GM23248 (cell line): ENCODE results near the gene ENDOV. TPM values are rescaled to one million over a fixed set of nuclear protein-coding genes. Genes with fewer than 3 reads are reported as not detected.

ENCODE experiments used
- DNase-seq: peaks from one replicate; pipeline ENCODE4 v3.0.0-alpha.2; 2015
- H2AFZ ChIP-seq: fragments of 200-600 bp; sonication (generic); 2 replicates; pipeline ENCODE4 v1.6.1; 2016; ENCODE audit warnings: antibody characterized with exemption
- H3F3A ChIP-seq: fragments of 200-600 bp; sonication (generic); 2 replicates; pipeline ENCODE4 v1.6.1; 2016; ENCODE audit warnings: mild to moderate bottlenecking, antibody characterized with exemption, mixed run types; ENCODE audit not compliant: insufficient read depth
- H3K27ac ChIP-seq: fragments of 200-600 bp; sonication (generic); 2 replicates; pipeline ENCODE4 v1.5.1; 2016; ENCODE audit warnings: mild to moderate bottlenecking
- H3K27me3 ChIP-seq: fragments of 200-600 bp; sonication (generic); replicated peaks from 2 replicates; pipeline ENCODE4 v1.6.1; 2016; ENCODE audit warnings: mild to moderate bottlenecking; ENCODE audit not compliant: insufficient read depth
- H3K36me3 ChIP-seq: fragments of 200-600 bp; sonication (generic); 2 replicates; pipeline ENCODE4 v1.6.1; 2016; ENCODE audit warnings: low read depth, mild to moderate bottlenecking
- H3K4me1 ChIP-seq: fragments of 200-600 bp; sonication (generic); 2 replicates; pipeline ENCODE4 v1.6.1; 2016; ENCODE audit warnings: mild to moderate bottlenecking; ENCODE audit not compliant: insufficient read depth
- H3K4me2 ChIP-seq: fragments of 200-600 bp; sonication (generic); one replicate; pipeline ENCODE4 v1.6.1; 2016; ENCODE audit warnings: mild to moderate bottlenecking; ENCODE audit not compliant: unreplicated experiment
- H3K4me3 ChIP-seq: fragments of 200-600 bp; sonication (generic); 2 replicates; pipeline ENCODE4 v1.5.1; 2016; ENCODE audit warnings: mild to moderate bottlenecking
- H3K79me2 ChIP-seq: fragments of 200-600 bp; sonication (generic); 2 replicates; pipeline ENCODE4 v1.6.1; 2016; ENCODE audit warnings: mild to moderate bottlenecking; ENCODE audit not compliant: insufficient read depth
- H3K9ac ChIP-seq: fragments of 200-600 bp; sonication (generic); 2 replicates; pipeline ENCODE4 v1.6.1; 2016; ENCODE audit warnings: mild to moderate bottlenecking
- H3K9me2 ChIP-seq: fragments of 200-600 bp; sonication (generic); 2 replicates; pipeline ENCODE4 v1.6.1; 2016; ENCODE audit warnings: mixed run types, mild to moderate bottlenecking, moderate library complexity; ENCODE audit not compliant: insufficient read depth
- H3K9me3 ChIP-seq: fragments of 200-600 bp; sonication (generic); one replicate; pipeline ENCODE4 v1.6.1; 2017; ENCODE audit warnings: low read depth
- H4K20me1 ChIP-seq: fragments of 200-600 bp; sonication (generic); 2 replicates; pipeline ENCODE4 v1.6.0; 2016; ENCODE audit not compliant: insufficient read depth
- EZH2 ChIP-seq: fragments of 200-600 bp; sonication (generic); IDR thresholded peaks from 2 replicates; pipeline ENCODE4 v1.6.1; 2018; ENCODE audit warnings: antibody characterized with exemption, mild to moderate bottlenecking; ENCODE audit not compliant: insufficient read depth, poor library complexity, severe bottlenecking
- EZH2phosphoT487 ChIP-seq: fragments of 200-600 bp; sonication (generic); IDR thresholded peaks from 2 replicates; pipeline ENCODE4 v1.6.1; 2018; ENCODE audit warnings: antibody characterized with exemption, moderate library complexity, mild to moderate bottlenecking, low read depth; ENCODE audit not compliant: insufficient read depth
- WGBS, 2 experiments: methylation state at CpG; one replicate each; pipeline ENCODE4 v1.1.6; 2015 to 2017; ENCODE audit warnings: low lambda C conversion rate in 2 of 2, low coverage in 1 of 2; ENCODE audit errors: missing lambda C conversion rate in 2 of 2; 5-methylcytosine and 5-hydroxymethylcytosine counted together
- in situ Hi-C: fragments of 300-500 bp; cut with MboI; formaldehyde crosslinking; loops from 2 replicates; pipeline ENCODE4 v1.15.0; 2020
- polyA plus RNA-seq: library from polyadenylated mRNA; unstranded; fragments of >200 nt; fragmentation: Nextera tagmentation; extraction: Ambion mirVana; gene quantifications from 2 replicates; pipeline ENCODE4 v1.2.1, GENCODE V29; 2016
- total RNA-seq: library from RNA; depleted of rRNA; stranded (reverse); fragments of >200 nt; shearing (Covaris generic); gene quantifications from 2 replicates; pipeline ENCODE4 v1.2.3, GENCODE V29; 2014

Gene ENDOV
- total and polyA plus RNA-seq, 2 experiments from 2014 or later = 25.1 to 25.7 TPM

GRCh38 chr17:80416940-80417293, 1.9 kb downstream of the ENDOV start:
- DNase-seq = no peak
- TF ChIP-seq EZH2 (no peak), EZH2phosphoT487 (no peak)
- no peak overlapping the region for H3K4me2 ChIP-seq
- 86 to 87% methylated on average over 6 of the region's 6 CpGs for WGBS, 2 experiments
- H3K4me3 ChIP-seq = no peak overlapping the region
- no peaks in the 10 kb centered on the region for H3K9me2 ChIP-seq
- H3K27me3 ChIP-seq = no peaks in the 10 kb centered on the region
- no peak overlapping the region for H3K27ac ChIP-seq
- H3K9ac ChIP-seq = no peak overlapping the region
- H4K20me1 ChIP-seq = peaks cover 7% of the 10 kb centered on the region; the same call in 1 of the 2 replicates
- H3K4me1 ChIP-seq = peaks cover 8% of the 10 kb centered on the region; the same call in 1 of the 2 replicates
- H2AFZ ChIP-seq = no peak overlapping the region
- H3K9me3 ChIP-seq = no peaks in the 10 kb centered on the region
- H3F3A ChIP-seq = no peaks in the 10 kb centered on the region
- in situ Hi-C loops = no loop called here
- no peaks in the 10 kb centered on the region; the same call in 1 of the 2 replicates for H3K36me3 ChIP-seq
- H3K79me2 ChIP-seq = peaks cover 32% of the 10 kb centered on the region

GRCh38 chr17:80418589-80418988, 3.6 kb downstream of the ENDOV start:
- Histone ChIP-seq H3K4me1 (peaks cover 8% of the 10 kb centered on the region; the same call in 1 of the 2 replicates), H3K36me3 (no peaks in the 10 kb centered on the region; the same call in 1 of the 2 replicates), H4K20me1 (peaks cover 7% of the 10 kb centered on the region; the same call in 1 of the 2 replicates), H3F3A (no peaks in the 10 kb centered on the region), H2AFZ (no peak overlapping the region), H3K27ac (no peak overlapping the region), H3K4me2 (no peak overlapping the region), H3K79me2 (peaks cover 32% of the 10 kb centered on the region), H3K9me3 (no peaks in the 10 kb centered on the region), H3K4me3 (no peak overlapping the region), H3K9ac (no peak overlapping the region), H3K27me3 (no peaks in the 10 kb centered on the region), H3K9me2 (no peaks in the 10 kb centered on the region)
- in situ Hi-C loops = no loop called here
- DNase-seq = no peak
- no peak for TF ChIP-seq EZH2
- 96 to 97% methylated on average over 11 of the region's 11 CpGs for WGBS, 2 experiments

GRCh38 chr17:80419255-80419654, 4.3 kb downstream of the ENDOV start:
- 66% methylated on average over 11 of the region's 11 CpGs for WGBS, 2 experiments
- H3K4me2 ChIP-seq = no peak overlapping the region
- no peaks in the 10 kb centered on the region for H3K9me2 ChIP-seq
- DNase-seq = no peak
- H3K27me3 ChIP-seq = no peaks in the 10 kb centered on the region
- H3K9me3 ChIP-seq = no peaks in the 10 kb centered on the region
- H3K27ac ChIP-seq = no peak overlapping the region
- no peak for TF ChIP-seq EZH2phosphoT487
- no peak for TF ChIP-seq EZH2
- no peaks in the 10 kb centered on the region; the same call in 1 of the 2 replicates for H3K36me3 ChIP-seq
- no peak overlapping the region for H3K4me3 ChIP-seq
- in situ Hi-C loops = no loop called here
- H3K4me1 ChIP-seq = peaks cover 8% of the 10 kb centered on the region; the same call in 1 of the 2 replicates
- H3F3A ChIP-seq = no peaks in the 10 kb centered on the region
- peaks cover 7% of the 10 kb centered on the region; the same call in 1 of the 2 replicates for H4K20me1 ChIP-seq
- peaks cover 32% of the 10 kb centered on the region for H3K79me2 ChIP-seq
- no peak overlapping the region for H2AFZ ChIP-seq
- no peak overlapping the region for H3K9ac ChIP-seq

- Histone ChIP-seq H3K4me3 (no peak overlapping the region), H3K27me3 (no peaks in the 10 kb centered on the region), H4K20me1 (peaks cover 7% of the 10 kb centered on the region; the same call in 1 of the 2 replicates), H3K9me3 (no peaks in the 10 kb centered on the region), H3F3A (no peaks in the 10 kb centered on the region), H3K4me1 (0 out of 2 replicates have a peak, but pooled peaks cover 4% of the 10 kb centered on the region), H3K27ac (no peak overlapping the region), H3K36me3 (no peaks in the 10 kb centered on the region; the same call in 1 of the 2 replicates), H3K9me2 (no peaks in the 10 kb centered on the region), H3K79me2 (peaks cover 20% of the 10 kb centered on the region), H3K9ac (no peak overlapping the region), H2AFZ (no peak overlapping the region), H3K4me2 (no peak overlapping the region)
- DNase-seq = no peak
- in situ Hi-C loops = no loop called here
- TF ChIP-seq EZH2 = no peak
- TF ChIP-seq EZH2phosphoT487 = no peak
- WGBS, 2 experiments = 58 to 64% methylated on average over 19 to 20 of the region's 20 CpGs
These were observed 6.6 kb downstream of the ENDOV start for GRCh38 chr17:80421381-80422090.
